ENCODE results near the gene C10orf143.

Gene C10orf143

GRCh38 chr10:130017631-130018022 is 93.0 kb downstream of the C10orf143 start:
- no peak overlapping the region for H3K4me3 ChIP-seq (ENCODE audit: low read length)
- no peaks in the 10 kb centered on the region for H3K27me3 ChIP-seq (ENCODE audit: low read depth, low read length)
- no peaks in the 10 kb centered on the region for H3K79me2 ChIP-seq (ENCODE audit: low read length)
- no peaks in the 10 kb centered on the region for H3K9me3 ChIP-seq (ENCODE audit: insufficient read depth, low read length)
- H3K9ac ChIP-seq (ENCODE audit: low read length), result no peak overlapping the region
- no peak overlapping the region for H3K27ac ChIP-seq (ENCODE audit: low read length)
- no peaks in the 10 kb centered on the region for H4K20me1 ChIP-seq (ENCODE audit: insufficient read depth, low read length)
- H3K36me3 ChIP-seq (replicated peaks; ENCODE audit: low read depth, low read length), result no peaks in the 10 kb centered on the region
- no peaks in the 10 kb centered on the region for H3K4me1 ChIP-seq (ENCODE audit: low read length)
- TF ChIP-seq CTCF (IDR thresholded peaks at IDR 0.05; ENCODE audit: low read depth, low read length), result no peak
- TF ChIP-seq EZH2phosphoT487 (IDR thresholded peaks at IDR 0.05; ENCODE audit: low read depth), result no peak
- H3K4me2 ChIP-seq (ENCODE audit: low read length), result no peak overlapping the region
- H2AFZ ChIP-seq (ENCODE audit: low read depth, low read length), result no peak overlapping the region

GRCh38 chr10:130016993-130017630 is 93.5 kb downstream of the C10orf143 start:
- no peaks in the 10 kb centered on the region for H3K27me3 ChIP-seq (ENCODE audit: low read depth, low read length)
- no peak overlapping the region for H3K27ac ChIP-seq (ENCODE audit: low read length)
- no peak overlapping the region for H3K9ac ChIP-seq (ENCODE audit: low read length)
- H3K9me3 ChIP-seq (ENCODE audit: insufficient read depth, low read length), result no peaks in the 10 kb centered on the region
- H3K4me2 ChIP-seq (ENCODE audit: low read length), result no peak overlapping the region
- no peaks in the 10 kb centered on the region for H3K4me1 ChIP-seq (ENCODE audit: low read length)
- H3K79me2 ChIP-seq (ENCODE audit: low read length), result no peaks in the 10 kb centered on the region
- no peak overlapping the region for H3K4me3 ChIP-seq (ENCODE audit: low read length)
- no peaks in the 10 kb centered on the region for H4K20me1 ChIP-seq (ENCODE audit: insufficient read depth, low read length)
- H2AFZ ChIP-seq (ENCODE audit: low read depth, low read length), result no peak overlapping the region
- H3K36me3 ChIP-seq (replicated peaks; ENCODE audit: low read depth, low read length), result no peaks in the 10 kb centered on the region
- TF ChIP-seq EZH2phosphoT487 (IDR thresholded peaks at IDR 0.05; ENCODE audit: low read depth), result no peak
- no peak for TF ChIP-seq CTCF (IDR thresholded peaks at IDR 0.05; ENCODE audit: low read depth, low read length)

GRCh38 chr10:130016095-130016494 is 94.5 kb downstream of the C10orf143 start:
- Histone ChIP-seq H3K27ac (ENCODE audit: low read length) (no peak overlapping the region), H3K9ac (ENCODE audit: low read length) (no peak overlapping the region), H3K79me2 (ENCODE audit: low read length) (no peaks in the 10 kb centered on the region), H3K27me3 (ENCODE audit: low read depth, low read length) (no peaks in the 10 kb centered on the region), H3K4me1 (ENCODE audit: low read length) (no peaks in the 10 kb centered on the region), H4K20me1 (ENCODE audit: insufficient read depth, low read length) (no peaks in the 10 kb centered on the region), H3K4me3 (ENCODE audit: low read length) (no peak overlapping the region), H3K36me3 (replicated peaks; ENCODE audit: low read depth, low read length) (no peaks in the 10 kb centered on the region), H2AFZ (ENCODE audit: low read depth, low read length) (no peak overlapping the region), H3K4me2 (ENCODE audit: low read length) (no peak overlapping the region), H3K9me3 (ENCODE audit: insufficient read depth, low read length) (no peaks in the 10 kb centered on the region)
- TF ChIP-seq CTCF (IDR thresholded peaks at IDR 0.05; ENCODE audit: low read depth, low read length) (no peak), EZH2phosphoT487 (IDR thresholded peaks at IDR 0.05; ENCODE audit: low read depth) (no peak)

- Histone ChIP-seq H3K9me3 (ENCODE audit: insufficient read depth, low read length) (no peaks in the 10 kb centered on the region), H4K20me1 (ENCODE audit: insufficient read depth, low read length) (no peaks in the 10 kb centered on the region), H3K27ac (ENCODE audit: low read length) (no peak overlapping the region), H3K9ac (ENCODE audit: low read length) (no peak overlapping the region), H3K27me3 (ENCODE audit: low read depth, low read length) (no peaks in the 10 kb centered on the region), H3K4me3 (ENCODE audit: low read length) (no peak overlapping the region), H3K4me2 (ENCODE audit: low read length) (no peak overlapping the region), H3K79me2 (ENCODE audit: low read length) (no peaks in the 10 kb centered on the region), H2AFZ (ENCODE audit: low read depth, low read length) (no peak overlapping the region), H3K36me3 (replicated peaks; ENCODE audit: low read depth, low read length) (no peaks in the 10 kb centered on the region), H3K4me1 (ENCODE audit: low read length) (no peaks in the 10 kb centered on the region)
- TF ChIP-seq EZH2phosphoT487 (IDR thresholded peaks at IDR 0.05; ENCODE audit: low read depth), result no peak
- TF ChIP-seq CTCF (IDR thresholded peaks at IDR 0.05; ENCODE audit: low read depth, low read length), result no peak
Observed at GRCh38 chr10:130015075-130015695, 95.4 kb downstream of the C10orf143 start.
